Measurements from ENCODE around the gene KLHDC8B. TPM values are rescaled to one million over a fixed set of nuclear protein-coding genes. Genes with fewer than 3 reads are reported as not detected.
"Not testable (repeated sequence)": the region's sequence is repeated elsewhere in the genome, so short reads cannot be mapped to it uniquely, and the experiment has no call there.

Gene KLHDC8B
- total RNA-seq, 2 donors from 2014 or later: 4.6 to 12.5 TPM

- no peak for DNase-seq
- intact Hi-C loops (cut with DNase I, micrococcal nuclease): no loop called here
- ATAC-seq: no peak
Observed at GRCh38 chr3:49219132-49219531, 47.7 kb downstream of the KLHDC8B start.

- intact Hi-C loops (cut with DNase I, micrococcal nuclease): not testable (repeated sequence)
Observed at GRCh38 chr3:49220985-49221563, 49.7 kb downstream of the KLHDC8B start.

DNA sequence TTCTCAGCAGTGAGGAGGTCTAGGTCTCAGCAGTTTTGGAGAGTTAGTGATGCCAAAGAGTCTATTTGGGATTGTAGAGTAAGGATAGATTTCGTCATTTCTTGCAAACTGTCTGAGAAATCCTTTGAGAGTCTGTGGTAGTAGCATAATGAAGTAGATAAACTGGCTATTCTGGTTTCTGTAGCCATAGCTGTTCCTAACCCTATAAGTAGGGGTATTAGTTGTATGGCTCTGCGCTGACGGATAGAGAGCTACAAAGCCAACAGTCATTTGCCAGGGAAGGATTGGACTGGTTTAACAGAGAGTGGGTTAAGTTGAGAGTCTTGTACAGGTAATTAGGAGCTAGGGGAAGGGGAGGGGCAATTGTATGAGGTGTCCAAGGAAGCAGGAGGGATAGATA, 50.6 kb downstream of the KLHDC8B start:
- ATAC-seq: no peak
- intact Hi-C loops (cut with DNase I, micrococcal nuclease): no loop called here
- DNase-seq: no peak

More at GRCh38 chr3:49220985-49221563, 49.7 kb downstream of the KLHDC8B start:
- not testable (repeated sequence) for ATAC-seq, DNase-seq

Other genes starting within 250 kb of the KLHDC8B start
- 10 to 100 TPM; 33.8 to 47.3 TPM for gene P4HTM, start 181.4 kb upstream of the KLHDC8B start, total RNA-seq
- 100 to 1,000 TPM; 114 to 121 TPM for gene WDR6, start 164.2 kb upstream of the KLHDC8B start, total RNA-seq
- gene DALRD3, start 153.0 kb upstream of the KLHDC8B start, total RNA-seq: 10 to 100 TPM; 19.2 to 20.5 TPM
- 10 to 100 TPM; 65.2 to 70.1 TPM for gene NDUFAF3, start 149.5 kb upstream of the KLHDC8B start, total RNA-seq
- 100 to 1,000 TPM; 102 to 122 TPM for gene IMPDH2, start 142.2 kb upstream of the KLHDC8B start, total RNA-seq
- 10 to 100 TPM; 73.5 to 83.6 TPM for gene QRICH1, start 77.5 kb upstream of the KLHDC8B start, total RNA-seq
- gene QARS1, start 66.8 kb upstream of the KLHDC8B start, total RNA-seq: 100 to 1,000 TPM; 339 to 417 TPM
- 10 to 100 TPM; 66.9 to 67.7 TPM for gene USP19, start 50.8 kb upstream of the KLHDC8B start, total RNA-seq
- 100 to 1,000 TPM in 1 of 2 donors, 10 to 100 TPM in 1; 66.1 to 102 TPM for gene LAMB2, start 38.5 kb upstream of the KLHDC8B start, total RNA-seq
- 10 to 100 TPM; 16.3 to 20.3 TPM for gene CCDC71, start 5.3 kb upstream of the KLHDC8B start, total RNA-seq
- gene C3orf62, start 105.6 kb downstream of the KLHDC8B start, total RNA-seq: 1 to 10 TPM; 4.7 to 4.8 TPM
- gene USP4, start 168.5 kb downstream of the KLHDC8B start, total RNA-seq: 10 to 100 TPM; 48.5 to 55.3 TPM
- 100 to 1,000 TPM; 128 to 146 TPM for gene GPX1, start 186.8 kb downstream of the KLHDC8B start, total RNA-seq
- 100 to 1,000 TPM; 466 to 477 TPM for gene RHOA, start 240.4 kb downstream of the KLHDC8B start, total RNA-seq
- gene TCTA, start 240.8 kb downstream of the KLHDC8B start, total RNA-seq: 10 to 100 TPM; 39.5 to 41.7 TPM

All from left colon (tissue), 2 donors.